OCI-LY3 (cell line): ENCODE measurements around the gene PIGS.
A peak's percentile ranks its signal among the peaks of the same experiment; 100 is the strongest.

Source experiments
- H2AFZ ChIP-seq: fragments of 200-600, 300-600 bp; shearing (Covaris generic); 2 replicates; pipeline ENCODE4 v1.6.0; 2014; ENCODE audit warnings: antibody characterized with exemption, low read depth, low read length
- H3K27ac ChIP-seq: fragments of 200-600, 300-600 bp; sonication (generic); 2 replicates; pipeline ENCODE4 v1.5.1; 2014; ENCODE audit warnings: mild to moderate bottlenecking, low read length, moderate library complexity, mixed read lengths
- H3K27me3 ChIP-seq: fragments of 200-600, 300-600 bp; sonication (generic); 2 replicates; pipeline ENCODE4 v1.6.1; 2014; ENCODE audit warnings: low read depth, low read length, mixed read lengths
- H3K36me3 ChIP-seq: fragments of 200-600, 300-600 bp; sonication (generic); replicated peaks from 2 replicates; pipeline ENCODE3; 2014; ENCODE audit warnings: low read depth, low read length, mixed read lengths
- H3K4me1 ChIP-seq: fragments of 300-600, 200-600 bp; sonication (generic); 2 replicates; pipeline ENCODE4 v1.6.1; 2014; ENCODE audit warnings: low read length, mixed read lengths
- H3K4me2 ChIP-seq: fragments of 200-600, 300-600 bp; sonication (generic); 2 replicates; pipeline ENCODE4 v1.6.1; 2014; ENCODE audit warnings: low read length, mixed read lengths
- H3K4me3 ChIP-seq: fragments of 300-600, 200-600 bp; sonication (generic); 2 replicates; pipeline ENCODE4 v1.5.1; 2014; ENCODE audit warnings: antibody characterized with exemption, mild to moderate bottlenecking, low read length, moderate library complexity
- H3K79me2 ChIP-seq: fragments of 300-600, 200-600 bp; shearing (Covaris generic); 2 replicates; pipeline ENCODE4 v1.6.1; 2014; ENCODE audit warnings: mild to moderate bottlenecking, low read length, mixed read lengths
- H3K9ac ChIP-seq: fragments of 300-600, 200-600 bp; shearing (Covaris generic); 2 replicates; pipeline ENCODE4 v1.6.0; 2014; ENCODE audit warnings: mild to moderate bottlenecking, low read length, moderate library complexity
- H3K9me3 ChIP-seq: fragments of 200-600, 300-600 bp; shearing (Covaris generic); 2 replicates; pipeline ENCODE4 v1.6.1; 2014; ENCODE audit warnings: low read length, mixed read lengths; ENCODE audit not compliant: insufficient read depth
- H4K20me1 ChIP-seq: fragments of 200-600, 300-600 bp; sonication (generic); 2 replicates; pipeline ENCODE4 v1.6.1; 2016; ENCODE audit warnings: low read length, mixed read lengths; ENCODE audit not compliant: insufficient read depth
- CTCF ChIP-seq: fragments of 200-600, 300-600 bp; sonication (generic); IDR thresholded peaks from 2 replicates; pipeline ENCODE4 v1.5.1; 2014; ENCODE audit warnings: antibody characterized with exemption, low read length, low read depth
- EZH2phosphoT487 ChIP-seq: fragments of 200-600 bp; shearing (Covaris generic); IDR thresholded peaks from 2 replicates; pipeline ENCODE4 v1.6.1; 2018; ENCODE audit warnings: antibody characterized with exemption, mixed run types, low read depth

PIGS gene

GRCh38 chr17:28575126-28575795 is 3.9 kb upstream of the PIGS start:
- Histone ChIP-seq H3K9ac (no peak overlapping the region), H3K27ac (no peak overlapping the region), H3K4me3 (no peak overlapping the region), H3K4me1 (peaks cover 39% of the 10 kb centered on the region), H3K4me2 (peak overlapping the region; percentile 68), H3K36me3 (peaks cover 66% of the 10 kb centered on the region), H3K79me2 (peaks cover 8% of the 10 kb centered on the region), H4K20me1 (0 out of 2 replicates have a peak, but pooled peaks cover 5% of the 10 kb centered on the region), H3K27me3 (no peaks in the 10 kb centered on the region), H3K9me3 (no peaks in the 10 kb centered on the region), H2AFZ (no peak overlapping the region)
- no peak for TF ChIP-seq EZH2phosphoT487
- TF ChIP-seq CTCF, result no peak

GRCh38 chr17:28574526-28574925 is 3.2 kb upstream of the PIGS start:
- Histone ChIP-seq H3K4me1 (peaks cover 39% of the 10 kb centered on the region), H3K9me3 (no peaks in the 10 kb centered on the region), H3K27me3 (no peaks in the 10 kb centered on the region), H3K36me3 (peaks cover 59% of the 10 kb centered on the region), H3K9ac (no peak overlapping the region), H3K4me2 (no peak overlapping the region), H3K4me3 (no peak overlapping the region), H3K79me2 (peaks cover 10% of the 10 kb centered on the region), H3K27ac (no peak overlapping the region), H2AFZ (no peak overlapping the region), H4K20me1 (no peaks in the 10 kb centered on the region)
- TF ChIP-seq EZH2phosphoT487 (no peak), CTCF (no peak)

- no peak overlapping the region for H3K27ac ChIP-seq
- no peaks in the 10 kb centered on the region for H4K20me1 ChIP-seq
- peaks cover 10% of the 10 kb centered on the region for H3K79me2 ChIP-seq
- H3K36me3 ChIP-seq, result peaks cover 55% of the 10 kb centered on the region
- H3K4me1 ChIP-seq, result peaks cover 34% of the 10 kb centered on the region
- H3K9me3 ChIP-seq, result no peaks in the 10 kb centered on the region
- H3K9ac ChIP-seq, result no peak overlapping the region
- no peak overlapping the region for H3K4me2 ChIP-seq
- H2AFZ ChIP-seq, result no peak overlapping the region
- no peak for TF ChIP-seq CTCF
- TF ChIP-seq EZH2phosphoT487, result no peak
- no peak overlapping the region for H3K4me3 ChIP-seq
- no peaks in the 10 kb centered on the region for H3K27me3 ChIP-seq
Measured at GRCh38 chr17:28573966-28574480, 2.7 kb upstream of the PIGS start.

- Histone ChIP-seq H3K36me3 (peaks cover 52% of the 10 kb centered on the region), H3K79me2 (peaks cover 11% of the 10 kb centered on the region), H3K9me3 (no peaks in the 10 kb centered on the region), H2AFZ (no peak overlapping the region), H3K4me3 (no peak overlapping the region), H3K27ac (no peak overlapping the region), H3K27me3 (no peaks in the 10 kb centered on the region), H3K4me1 (peaks cover 31% of the 10 kb centered on the region), H4K20me1 (no peaks in the 10 kb centered on the region), H3K9ac (no peak overlapping the region), H3K4me2 (no peak overlapping the region)
- TF ChIP-seq CTCF, result no peak
- TF ChIP-seq EZH2phosphoT487, result no peak
Measured at GRCh38 chr17:28573521-28573920, 2.2 kb upstream of the PIGS start.
